Fibroblast of skin of scalp (primary cell): ENCODE data around the gene RSAD1.

ENCODE experiments used
- DNase-seq: peaks from one replicate; pipeline ENCODE4 v3.0.0-alpha.2; 2013

Gene RSAD1

DNA sequence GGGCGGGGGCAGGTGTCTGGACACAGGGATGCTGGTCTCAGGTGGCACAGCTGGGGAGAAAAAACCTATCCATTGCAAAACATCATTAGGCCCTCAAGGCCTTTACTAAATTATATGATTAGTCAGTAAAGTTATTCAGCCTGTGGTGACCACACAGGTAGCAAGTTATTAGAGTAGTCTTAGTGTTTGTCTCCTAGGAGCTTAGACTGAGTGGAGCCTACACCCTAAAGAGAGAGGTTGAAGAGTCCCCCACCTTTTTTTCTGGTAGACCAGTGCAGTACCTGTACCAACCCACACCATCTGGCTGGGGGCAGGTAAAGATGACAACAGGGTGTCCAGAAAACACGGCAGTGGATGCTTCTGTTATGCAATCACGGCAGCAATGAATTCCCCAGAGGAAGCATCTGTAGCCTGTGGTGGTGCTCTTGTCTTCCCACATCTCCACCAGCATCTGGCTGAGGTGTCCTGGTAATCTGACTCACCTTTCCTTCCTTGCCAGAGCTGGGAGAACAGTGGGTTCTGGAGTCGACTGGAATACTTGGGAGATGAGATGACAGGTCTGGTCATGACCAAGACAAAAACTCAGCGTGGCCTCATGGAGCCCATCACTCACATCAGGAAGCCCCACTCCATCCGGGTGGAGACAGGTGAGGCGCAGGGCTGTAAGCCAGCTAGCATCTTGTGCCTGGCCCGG, 40.6 kb downstream of the RSAD1 start:
- DNase-seq: no peak

DNA sequence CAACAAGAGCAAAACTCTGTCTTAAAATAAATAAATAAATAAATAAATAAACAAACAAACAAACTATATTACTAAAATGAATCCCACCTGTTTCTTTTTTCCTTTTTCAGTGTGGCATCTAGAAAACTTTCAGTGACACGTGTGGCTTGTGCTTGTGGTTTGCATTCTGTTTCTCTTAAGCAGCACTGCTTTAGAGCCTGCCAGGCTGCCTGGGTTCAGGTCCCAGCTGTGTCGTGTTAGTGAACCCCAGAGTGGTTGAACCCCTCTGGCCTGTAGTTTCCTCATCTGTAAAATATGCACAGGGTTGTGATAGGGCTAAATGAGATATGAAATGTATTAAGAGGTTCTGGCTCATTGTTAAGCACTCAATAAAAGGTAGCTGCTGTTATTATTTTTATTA, 41.8 kb downstream of the RSAD1 start:
- DNase-seq: no peak

DNA sequence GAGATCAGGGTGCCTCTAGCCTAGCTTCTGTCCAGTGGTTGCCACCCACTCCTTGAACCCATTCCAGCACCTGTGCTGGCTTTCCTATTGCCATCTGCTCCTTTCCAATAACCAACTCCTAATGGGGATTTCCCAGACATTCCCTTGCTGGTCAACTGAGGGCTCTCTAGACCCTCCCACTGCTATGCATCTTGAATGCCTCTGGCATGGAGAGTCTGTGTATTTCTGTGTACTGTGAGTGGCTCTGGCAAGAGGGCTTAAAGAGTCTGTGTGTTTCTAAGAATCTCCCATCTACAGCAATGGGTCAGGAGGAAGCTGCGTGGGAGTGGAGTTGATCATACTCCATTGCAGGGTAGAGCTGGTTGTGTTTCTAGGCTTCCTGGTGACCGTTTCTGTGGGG, 42.9 kb downstream of the RSAD1 start:
- DNase-seq: no peak

DNA sequence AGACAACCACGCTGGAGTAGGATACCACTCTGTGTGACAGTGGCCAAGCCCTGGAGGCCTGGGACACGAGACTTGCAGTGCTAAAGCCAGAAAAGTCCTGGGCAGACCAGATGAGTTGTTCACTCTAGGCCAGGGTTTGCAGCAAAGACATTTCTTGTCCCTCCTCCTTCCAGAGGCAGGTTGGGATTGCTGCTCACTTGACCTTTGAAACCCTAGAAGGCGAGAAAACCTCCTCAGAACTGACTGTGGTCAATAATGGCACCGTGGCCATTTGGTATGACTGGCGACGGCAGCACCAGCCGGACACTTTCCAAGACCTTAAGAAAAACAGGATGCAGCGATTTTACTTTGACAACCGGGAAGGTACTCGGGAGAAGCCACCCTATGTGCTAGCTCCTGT, 44.1 kb downstream of the RSAD1 start:
- DNase-seq: no peak

DNA sequence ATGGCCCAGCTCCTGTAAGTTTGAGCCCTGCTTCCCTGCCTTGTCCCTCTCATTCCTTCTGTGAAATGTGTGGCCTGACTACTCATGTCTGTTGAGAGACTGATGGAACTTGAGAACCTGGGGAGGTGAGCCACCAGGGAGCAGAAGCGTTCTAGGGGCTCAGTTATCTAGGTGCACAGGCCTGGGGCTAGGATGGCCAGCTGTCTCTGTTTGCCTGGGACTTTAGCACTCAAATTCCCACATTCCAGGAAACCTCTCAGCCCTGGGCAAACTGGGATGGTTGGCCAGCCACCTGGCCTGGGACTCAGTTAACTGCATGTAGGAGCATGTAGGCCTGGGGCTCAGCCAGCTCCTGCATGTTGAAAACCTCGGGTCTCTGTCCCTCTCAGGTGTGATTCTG, 44.5 kb downstream of the RSAD1 start:
- no peak for DNase-seq

DNA sequence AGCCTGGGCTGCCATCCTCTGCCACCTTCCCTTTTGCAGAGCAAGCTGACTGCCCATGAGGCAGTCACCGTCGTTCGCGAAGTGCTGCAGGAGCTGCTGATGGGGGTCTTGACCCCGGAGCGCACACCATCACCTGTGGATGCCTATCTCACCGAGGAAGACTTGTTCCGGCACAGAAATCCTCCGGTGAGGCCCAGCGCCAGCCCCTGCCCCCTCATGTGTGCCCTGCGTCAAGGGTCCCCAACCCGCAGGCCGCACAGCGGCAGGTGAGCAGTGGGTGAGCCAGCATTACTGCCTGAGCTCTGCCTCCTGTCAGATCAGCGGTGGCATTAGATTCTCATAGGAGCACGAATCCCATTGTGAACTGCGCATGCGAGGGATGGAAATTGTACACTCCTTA, 46.2 kb downstream of the RSAD1 start:
- DNase-seq: no peak

DNA sequence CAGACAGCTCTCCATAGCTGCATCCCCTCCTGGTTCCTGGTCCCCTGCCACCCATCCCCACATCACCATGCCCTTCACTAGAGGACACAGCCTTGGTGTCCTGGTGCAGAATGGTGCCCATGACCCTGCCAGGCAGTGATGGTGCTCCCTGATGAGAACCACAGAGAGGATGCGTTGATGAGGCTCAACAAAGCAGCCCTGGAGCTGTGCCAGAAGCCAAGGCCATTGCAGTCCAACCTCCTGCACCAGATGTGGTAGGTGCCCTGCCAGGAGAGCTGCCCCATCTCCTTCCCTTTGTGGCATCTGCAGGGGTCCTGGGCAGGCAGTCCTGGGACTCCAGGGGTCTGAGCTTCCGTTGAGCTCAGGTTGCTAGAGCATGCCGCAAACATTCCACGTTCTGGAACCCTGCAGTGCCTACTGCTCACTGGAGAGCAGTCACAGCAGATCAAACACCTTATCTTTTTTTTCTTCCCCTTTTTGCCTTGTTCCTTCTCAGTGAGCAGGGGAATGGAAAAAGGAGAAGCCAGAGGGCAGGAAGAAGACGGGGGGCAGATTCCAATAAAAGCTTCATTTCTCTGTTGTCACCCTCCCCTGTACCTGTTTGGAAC, 48.6 kb downstream of the RSAD1 start:
- no peak for DNase-seq

DNA sequence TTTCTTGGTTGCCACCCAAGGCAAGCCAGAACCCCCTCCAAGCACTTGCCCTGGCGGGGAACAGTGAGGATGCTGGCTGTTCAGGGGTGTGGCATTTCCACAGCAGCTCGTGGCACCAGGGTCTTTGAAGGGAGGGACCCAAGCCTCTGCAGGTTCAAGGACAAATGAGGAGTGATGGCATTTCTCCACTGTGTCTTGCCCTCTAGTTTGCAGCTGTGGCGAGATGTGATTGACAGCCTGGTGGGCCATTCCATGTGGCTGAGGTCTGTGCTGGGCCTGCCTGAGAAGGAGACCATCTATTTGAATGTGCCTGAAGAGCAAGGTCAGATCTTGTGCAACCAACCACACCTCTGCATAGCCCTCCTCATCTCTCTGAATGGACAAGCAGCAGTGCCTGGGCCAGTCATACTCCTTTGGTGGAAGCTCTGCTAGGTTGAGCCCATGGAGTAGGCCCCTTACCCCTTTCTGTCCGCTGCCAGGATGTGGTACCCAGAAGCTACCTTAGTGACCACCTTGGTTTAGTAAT, 49.4 kb downstream of the RSAD1 start:
- no peak for DNase-seq

DNA sequence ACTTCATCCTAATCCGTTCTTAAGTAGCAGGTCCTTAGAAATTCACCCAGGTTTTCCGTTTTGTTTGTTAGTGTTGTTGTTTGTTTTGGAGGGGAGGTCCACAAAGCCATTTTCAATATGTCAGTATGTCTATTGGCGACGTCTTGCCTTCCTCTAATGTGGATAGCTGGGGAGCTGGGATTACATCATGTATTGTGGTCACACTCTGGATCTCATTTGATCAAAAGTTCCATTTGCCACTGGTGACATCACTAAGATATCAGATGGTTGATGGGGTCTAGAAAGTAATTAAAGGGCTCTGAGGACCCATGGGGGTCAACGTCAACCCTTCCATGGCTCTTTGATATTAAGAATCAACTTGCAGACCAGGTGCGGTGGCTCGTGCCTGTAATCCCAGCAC, 51.2 kb downstream of the RSAD1 start:
- DNase-seq: no peak

DNA sequence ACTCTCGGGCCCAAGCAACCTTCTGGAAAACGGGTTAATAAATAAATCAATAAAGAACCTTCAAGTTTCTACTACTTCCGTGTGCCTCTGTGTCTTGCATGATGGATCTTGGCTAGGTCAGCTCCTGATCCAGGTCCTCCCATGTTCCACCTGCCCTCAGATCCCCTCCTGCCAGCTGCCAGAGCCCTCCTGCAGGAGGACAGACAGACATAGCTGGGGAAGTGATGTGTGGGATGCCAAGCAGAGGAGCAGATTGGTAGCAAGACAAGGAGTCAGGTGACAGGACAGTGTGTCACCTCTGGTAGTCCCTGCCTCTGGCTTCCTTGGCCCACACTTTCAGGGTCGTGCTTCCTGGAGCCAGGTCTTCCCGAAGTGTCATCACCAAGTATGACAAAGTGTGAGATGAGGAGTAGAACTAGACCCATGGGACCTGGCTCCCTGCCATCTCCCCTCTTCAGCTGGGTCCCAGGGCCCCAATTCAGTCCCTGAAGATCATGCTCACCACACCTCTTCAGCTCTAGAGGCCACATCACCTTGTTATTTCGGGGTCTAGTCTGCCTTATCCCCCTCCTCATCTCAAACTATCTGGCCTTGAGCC, 52.9 kb downstream of the RSAD1 start:
- no peak for DNase-seq

DNA sequence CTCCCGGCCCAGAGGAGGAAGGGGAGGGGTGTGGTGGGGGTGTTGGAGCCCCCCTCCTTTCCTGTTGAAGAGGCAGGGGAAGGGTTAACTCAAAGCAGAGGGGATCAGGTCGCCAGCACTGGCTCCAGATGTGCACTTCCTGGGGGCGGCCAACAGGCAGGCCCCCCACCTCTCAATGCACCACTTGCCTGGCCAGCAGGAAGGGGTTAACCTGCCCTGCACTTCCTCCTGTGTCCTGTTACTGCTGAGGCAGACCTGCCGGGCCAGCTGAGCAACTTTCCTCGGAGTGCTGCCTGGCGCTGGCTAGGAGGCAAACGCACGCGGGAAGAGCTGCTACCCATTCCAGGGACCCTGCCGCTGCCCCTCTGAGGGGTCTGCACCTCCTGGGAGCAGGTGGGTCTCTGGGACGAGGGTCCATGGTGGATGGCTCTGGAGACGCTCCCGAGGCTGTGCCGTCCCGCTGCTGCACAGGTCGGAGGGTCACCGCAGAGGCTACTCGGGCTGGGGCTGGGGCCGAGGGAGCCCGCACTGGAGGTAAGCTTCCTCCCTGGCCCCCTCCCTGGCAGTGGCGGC, 53.9 kb downstream of the RSAD1 start, which contains the start of gene EPN3:
TSS of gene EPN3 (plus strand) at position 284 of the 573 bp plus-strand sequence. CDS start 3,822 bp downstream, outside the sequence.
- no peak for DNase-seq

DNA sequence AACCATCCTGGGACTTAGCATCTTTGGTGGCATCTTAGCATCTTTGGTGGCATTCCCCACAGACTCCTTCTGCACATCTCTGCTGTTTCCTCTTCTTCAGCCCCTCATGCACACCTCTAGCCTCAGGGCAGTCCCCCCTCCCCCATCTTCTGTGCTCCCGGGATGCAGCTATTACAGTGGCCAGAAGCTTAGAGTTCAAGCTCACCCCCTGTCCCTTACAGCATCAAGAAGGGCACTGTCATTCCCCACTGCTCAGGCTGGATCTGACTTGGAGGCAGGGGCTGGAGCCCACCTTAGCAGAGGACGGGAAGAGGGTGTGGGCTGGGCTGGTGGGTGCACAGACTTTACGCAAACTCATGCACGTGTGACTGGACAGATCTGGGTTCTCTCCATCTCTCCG, 54.5 kb downstream of the RSAD1 start:
- DNase-seq: no peak

DNA sequence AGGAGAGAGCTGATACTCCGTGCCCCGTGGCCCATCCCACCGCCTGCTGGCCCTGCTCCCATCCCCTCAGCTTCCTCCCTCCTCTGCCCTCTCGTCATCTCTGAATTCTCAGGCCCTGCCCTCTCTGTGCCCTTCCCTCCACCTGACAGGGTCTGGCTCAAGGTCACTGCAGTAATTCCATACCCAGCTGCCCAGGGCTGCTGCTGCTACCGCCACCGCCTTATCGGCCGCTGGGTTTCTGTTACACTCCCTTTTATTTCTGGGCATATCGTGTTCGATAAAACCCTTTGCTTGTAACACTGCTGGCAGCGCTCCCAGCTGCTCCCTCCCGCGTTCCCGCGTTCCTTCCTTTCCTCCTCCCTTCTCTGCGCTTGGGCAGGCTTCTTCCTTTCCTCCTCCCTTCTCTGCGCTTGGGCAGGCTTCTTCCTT, 55.1 kb downstream of the RSAD1 start:
- peak; percentile 51 for DNase-seq

DNA sequence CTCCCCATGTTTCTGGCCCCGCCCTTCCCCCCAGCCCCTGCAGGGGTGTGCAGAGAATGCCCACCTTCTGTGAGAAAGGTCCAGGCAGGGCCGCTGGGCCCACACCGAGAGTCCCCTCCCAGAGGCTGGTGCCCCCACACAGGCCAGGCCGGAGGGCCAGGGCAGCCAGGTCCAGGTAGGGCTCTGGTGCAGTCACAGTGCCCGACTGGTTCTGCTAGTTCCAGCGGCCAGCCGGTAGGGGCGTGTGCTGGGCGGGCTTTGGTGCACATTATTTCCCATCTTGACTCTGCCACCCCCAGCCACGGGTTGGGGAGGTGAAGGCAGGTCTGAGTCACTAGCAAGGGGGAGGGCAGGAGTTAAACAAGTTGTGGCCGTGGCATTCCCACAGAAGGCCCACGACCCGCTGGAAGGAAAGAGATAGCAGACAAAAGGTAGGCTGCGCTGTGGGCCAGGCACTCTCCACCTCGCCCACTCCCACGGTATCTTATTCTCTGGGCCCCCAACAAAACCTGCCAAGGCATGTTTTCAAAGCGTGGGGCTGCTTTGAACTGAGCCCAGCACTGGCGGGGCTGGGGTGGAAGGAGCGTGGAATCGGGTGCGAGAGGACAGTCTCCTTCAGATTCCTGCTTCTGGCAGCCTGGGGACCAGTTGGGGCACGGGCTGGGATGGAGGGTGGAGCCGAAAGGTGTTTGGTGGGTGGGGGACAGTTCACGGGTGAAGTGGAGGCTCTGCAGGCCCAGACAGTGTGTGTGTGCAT, 55.7 kb downstream of the RSAD1 start:
- DNase-seq: peak; percentile 18

DNA sequence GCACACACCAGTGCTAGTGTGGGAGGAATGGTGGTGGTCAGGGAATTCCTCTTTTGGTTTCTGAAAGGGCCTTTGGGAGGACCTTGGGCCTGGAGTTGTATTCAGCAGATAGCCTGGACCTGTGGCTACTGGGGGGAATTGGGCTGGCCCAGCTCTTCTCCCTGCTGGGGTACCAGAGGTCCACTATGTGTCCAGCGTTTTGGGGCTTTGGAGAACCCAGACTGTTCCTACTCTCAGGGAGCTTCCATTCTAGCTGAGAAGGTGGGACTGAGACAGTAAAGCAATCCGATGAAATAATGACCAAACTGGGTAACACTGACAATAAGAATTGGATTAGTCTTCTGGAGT, 56.3 kb downstream of the RSAD1 start:
- DNase-seq: no peak

DNA sequence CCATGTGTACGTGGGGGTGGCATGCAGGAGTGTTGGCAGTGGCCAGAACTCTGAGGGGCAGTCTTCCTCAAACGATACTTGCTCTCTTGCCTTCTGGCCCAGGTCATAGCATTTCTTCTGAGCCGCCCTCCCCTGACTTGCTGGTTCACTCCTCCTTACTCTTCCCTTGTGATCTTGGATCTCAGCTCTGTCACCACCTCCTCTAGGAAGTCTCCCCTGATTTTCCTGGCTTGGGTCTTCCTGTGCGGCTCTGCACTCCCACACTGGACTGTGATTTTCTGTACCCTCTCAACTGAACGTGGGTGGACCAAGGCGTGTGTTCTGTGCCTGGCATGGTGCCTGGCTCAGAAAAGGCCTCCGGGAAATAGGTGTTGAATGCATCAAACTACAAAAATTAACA, 56.7 kb downstream of the RSAD1 start:
- no peak for DNase-seq
